Measurements from ENCODE around the gene ADAP1. TPM values are rescaled to one million over a fixed set of nuclear protein-coding genes. Genes with fewer than 3 reads are reported as not detected.
A peak's percentile ranks its signal among the peaks of the same experiment; 100 is the strongest.

ADAP1 gene
- total RNA-seq, 1 donor from 2014 or later: 2.9 TPM

DNA sequence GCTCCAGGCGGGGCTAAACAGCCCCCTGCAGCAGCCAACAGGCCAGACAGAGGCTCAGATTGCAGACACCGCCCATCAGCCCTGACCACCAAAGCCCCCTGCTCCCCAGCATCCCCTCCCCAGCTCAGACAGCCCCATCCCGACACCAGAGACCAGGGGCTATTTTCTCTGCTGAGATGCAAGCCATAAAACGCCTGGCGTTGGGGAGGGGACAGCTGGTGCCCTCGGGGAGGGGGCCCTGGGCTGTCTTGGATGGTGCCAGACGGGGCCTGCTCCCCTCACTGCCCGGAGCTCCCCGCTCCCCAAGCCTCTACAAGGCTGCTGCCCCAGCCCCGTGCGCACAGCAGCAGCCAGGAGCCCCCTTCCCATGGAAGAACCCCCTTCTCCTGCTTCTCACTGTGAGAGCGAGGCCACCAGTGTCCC lies 46.3 kb downstream of the ADAP1 start:
- no peak for DNase-seq

DNA sequence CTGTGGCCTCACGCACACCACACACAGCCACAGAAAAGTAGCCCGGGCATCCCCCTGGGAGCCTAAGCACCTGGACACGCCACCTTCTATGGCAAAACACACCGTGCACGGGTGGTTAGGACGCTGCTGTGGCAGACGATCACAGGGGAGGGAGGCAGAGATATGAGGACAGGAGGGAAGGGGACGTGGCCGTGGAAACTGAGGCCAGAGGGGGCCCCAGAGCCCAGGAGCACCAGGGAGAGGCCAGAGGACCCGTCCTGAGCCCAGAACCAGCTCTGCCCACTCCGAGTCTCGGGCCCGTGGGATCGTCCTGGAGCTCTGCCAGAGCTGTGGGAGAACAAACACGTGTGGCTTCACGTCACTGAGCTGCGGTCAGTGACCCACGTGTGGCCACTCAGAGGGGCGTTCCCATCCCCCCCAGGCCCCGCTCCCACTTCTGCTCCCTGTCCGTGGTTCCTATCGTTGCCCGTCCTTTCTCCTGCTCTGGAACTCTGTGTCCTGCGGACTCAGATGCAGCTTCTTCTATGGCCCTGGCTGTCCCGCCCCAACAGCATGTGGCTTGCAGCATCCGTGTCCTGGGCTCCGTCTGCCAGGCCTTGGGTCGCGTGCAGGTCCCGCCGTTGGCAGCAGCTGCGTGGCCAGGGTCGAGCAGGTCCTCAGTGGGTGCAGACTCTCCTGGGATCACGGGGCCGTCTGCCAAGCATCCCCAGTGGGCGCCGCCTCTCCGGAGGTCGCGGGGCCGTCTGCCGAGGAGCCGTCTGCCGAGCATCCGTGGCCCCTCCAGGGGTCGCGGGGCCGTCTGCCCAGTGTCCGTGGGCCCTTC lies 47.1 kb downstream of the ADAP1 start:
- no peak for DNase-seq

DNA sequence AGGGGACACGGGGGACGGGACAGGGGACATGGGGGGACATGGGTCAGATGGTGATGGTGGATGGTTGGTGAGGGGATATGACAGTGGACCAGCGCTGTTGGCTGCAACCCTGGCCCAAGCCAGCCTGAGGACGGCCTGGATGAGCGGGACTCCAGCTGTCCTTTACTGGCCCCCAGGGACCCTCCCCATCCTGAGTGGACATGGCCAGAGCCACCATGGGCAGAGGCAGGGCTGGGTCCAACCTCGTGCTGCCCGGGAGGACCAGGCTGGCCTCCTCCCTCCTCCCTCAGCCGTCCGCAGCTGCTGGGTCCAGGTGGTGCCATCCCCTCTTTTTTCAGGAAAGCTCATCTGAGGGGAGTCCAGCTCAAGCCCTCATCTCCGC lies 47.7 kb downstream of the ADAP1 start:
- no peak for DNase-seq

DNA sequence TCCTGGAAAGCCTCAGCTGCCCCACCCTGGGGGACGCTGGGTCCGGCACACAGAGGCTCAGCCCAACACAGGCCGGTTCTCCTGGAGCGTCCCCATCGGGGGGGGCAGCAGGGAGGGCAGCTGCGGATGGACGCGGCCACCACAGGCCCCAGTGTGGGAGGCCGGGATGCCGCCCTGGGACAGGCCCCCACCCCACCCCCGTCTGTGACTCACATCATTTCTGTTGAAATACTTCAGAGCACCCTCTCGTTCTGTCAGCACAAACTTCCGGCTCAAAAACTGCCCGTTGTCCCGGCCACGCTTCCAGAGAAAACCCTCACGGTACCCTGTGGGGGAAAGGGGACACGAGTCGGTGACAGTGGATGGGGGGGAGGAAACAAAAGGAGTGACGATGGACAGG lies 49.6 kb downstream of the ADAP1 start:
- DNase-seq: no peak

DNA sequence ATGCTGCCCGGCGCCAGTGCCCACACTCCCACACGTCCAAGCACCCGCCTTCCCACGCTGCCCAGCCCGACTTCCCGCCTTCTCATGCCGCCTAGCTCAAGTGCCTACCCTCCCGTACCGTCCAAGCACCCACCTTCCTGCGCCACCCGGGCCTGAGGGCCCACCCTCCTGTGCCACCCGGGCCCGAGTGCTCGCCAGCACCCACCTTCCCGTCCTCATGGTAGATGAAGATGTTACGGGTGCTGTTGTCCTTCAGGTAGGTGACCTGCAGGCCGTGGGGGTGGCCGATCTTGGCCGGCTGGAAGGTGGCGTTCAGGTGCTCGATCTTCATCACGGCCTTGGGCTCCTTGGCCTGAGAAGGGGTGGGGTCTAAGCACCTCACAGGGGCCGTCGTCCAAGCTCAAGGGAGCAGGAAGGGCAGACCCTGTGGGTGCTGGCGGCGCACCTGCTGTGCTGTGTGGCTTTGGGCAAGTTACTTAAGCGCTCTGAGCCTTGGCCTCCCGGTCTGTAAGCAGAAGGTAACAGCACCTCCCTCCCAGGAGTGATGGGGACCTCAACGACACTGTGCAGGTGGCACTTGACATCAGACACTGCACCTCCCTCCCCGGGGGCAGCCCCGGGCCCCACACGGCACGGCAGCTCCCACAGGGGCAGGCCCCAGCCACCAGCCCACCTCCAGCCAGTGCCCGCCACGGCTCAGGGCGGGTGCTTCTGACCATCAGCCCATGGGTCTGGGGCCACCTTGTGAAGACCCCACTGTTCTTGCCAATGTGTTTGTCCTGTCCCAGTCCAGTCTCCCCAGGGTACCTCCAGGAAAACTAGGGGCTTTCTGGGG lies 50.3 kb downstream of the ADAP1 start:
- no peak for DNase-seq

DNA sequence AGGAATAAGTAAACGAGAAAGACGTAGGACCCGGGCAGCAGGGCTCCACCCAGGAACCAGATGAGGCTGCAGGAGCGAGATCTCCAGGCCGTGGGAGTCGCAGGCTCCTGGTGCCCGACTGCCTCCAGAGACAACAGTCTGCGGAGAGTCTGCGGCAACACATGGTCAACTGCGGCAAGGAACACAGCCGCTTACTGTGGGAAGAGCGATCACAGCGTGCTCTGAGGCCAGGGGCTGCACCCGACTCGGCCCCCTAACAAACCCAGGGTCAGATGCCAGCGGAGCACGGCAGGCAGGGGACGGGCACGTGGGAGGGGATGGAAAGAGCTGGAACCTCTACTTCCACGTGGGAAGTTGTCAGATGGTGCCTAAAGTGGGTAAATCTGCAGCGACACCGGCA lies 51.5 kb downstream of the ADAP1 start:
- no peak for DNase-seq

DNA sequence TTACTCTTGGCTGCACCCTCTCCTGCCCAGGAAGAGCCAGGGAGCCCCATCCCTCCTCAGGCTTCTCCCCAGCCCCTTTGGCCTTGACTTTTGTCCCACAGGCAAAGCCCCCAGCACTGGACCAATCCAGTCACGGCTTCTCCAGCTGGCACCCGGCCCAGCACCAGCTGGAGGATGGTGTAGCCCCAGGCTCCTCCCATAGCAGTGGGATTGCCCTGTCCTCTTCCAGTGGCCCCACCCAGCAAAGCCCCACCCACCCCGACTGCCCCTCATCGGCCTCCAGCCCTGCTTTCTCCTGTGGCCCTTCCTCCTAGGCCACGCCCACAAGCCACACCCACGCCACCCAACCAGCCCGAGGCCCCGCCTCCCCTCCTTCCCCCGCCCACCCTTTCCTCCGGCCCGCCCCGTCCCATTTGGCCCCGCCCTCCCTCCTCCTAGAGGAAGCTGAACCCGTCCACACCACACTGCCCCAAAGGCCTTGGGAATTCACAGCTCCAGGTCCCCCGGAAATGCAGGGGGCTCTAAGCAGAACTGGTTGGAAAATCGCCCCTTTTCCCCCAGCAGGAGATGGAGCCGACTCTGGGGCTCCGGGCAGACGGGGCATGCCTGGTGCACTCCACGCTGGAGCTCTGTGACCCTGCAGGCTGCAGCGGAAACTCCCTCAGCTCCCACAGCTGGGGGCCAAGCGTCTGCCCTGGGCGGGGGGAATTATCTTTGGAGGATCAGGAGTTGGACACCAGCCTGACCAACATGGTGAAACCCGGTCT lies 52.9 kb downstream of the ADAP1 start:
- DNase-seq: peak; percentile 71

DNA sequence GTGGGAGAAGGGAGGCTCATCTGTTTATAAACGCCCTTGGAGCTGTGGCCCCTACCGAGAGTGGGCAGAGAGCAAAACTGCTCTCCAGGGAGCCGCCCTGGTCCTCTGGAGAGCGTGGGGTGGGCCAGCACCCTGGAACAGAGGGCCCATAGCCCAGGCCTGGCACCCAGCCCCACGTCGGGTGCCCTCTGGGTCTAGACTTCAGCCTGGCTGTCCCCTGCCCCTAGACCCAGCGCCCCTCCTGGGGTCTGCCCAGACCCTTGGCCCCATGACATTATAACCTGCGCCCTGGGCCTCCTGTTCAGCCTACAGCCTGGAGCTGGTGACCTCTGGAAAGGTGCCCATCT lies 53.5 kb downstream of the ADAP1 start:
- no peak for DNase-seq

DNA sequence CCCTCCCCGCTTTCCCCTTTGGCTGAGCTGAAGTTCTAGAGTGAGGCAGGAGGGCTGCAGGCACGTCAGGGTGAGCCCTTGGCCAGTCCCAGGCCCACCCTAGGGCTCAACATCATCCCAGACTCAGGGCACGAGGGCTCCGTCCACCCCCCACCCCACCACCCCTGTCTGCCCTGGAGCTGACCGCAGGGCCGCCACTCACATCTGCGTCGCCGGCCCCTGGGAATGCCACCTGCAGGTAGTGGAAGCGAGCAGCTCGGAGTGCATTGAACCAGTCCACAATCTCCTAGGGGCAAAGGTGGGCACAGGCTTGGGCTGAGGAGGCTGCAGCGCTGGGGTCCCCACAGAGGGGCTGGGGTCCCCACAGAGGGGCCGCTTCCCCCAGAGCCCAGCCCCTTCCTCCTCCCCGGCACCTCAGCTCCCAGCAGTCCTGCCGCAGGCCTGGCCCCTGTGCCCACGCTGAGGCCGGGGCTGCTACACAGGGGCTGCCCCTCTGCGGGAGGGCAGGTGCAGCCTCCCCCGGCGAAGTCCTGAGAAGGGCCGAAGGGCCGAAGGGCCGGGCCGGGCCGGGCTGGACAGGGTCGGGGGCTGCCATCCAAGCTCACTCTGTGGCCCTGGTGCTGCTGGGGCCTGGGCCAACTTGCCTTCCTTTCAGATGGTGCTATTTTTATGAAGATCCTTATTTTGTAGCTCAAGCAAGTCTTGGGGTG lies 54.0 kb downstream of the ADAP1 start:
- no peak for DNase-seq

DNA sequence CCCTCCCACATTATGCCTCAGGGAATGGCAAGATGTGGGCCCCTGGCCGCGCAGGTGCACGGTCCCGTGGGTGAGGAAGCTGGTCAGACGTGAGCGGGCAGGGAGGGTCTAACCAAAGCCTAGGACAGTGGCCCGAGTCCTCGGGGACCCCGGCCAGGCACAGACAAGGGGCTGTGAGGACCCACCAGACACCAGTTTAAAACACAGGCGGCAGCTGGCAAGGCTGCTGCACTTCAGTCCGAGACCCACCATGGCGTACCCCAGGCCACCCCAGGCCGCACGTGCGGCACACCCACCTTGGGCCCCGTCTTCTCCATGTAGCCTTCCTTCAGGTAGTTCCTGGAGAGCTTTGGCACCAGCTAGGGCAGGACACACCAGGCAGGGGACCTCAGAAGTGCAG lies 54.7 kb downstream of the ADAP1 start:
- DNase-seq: no peak

DNA sequence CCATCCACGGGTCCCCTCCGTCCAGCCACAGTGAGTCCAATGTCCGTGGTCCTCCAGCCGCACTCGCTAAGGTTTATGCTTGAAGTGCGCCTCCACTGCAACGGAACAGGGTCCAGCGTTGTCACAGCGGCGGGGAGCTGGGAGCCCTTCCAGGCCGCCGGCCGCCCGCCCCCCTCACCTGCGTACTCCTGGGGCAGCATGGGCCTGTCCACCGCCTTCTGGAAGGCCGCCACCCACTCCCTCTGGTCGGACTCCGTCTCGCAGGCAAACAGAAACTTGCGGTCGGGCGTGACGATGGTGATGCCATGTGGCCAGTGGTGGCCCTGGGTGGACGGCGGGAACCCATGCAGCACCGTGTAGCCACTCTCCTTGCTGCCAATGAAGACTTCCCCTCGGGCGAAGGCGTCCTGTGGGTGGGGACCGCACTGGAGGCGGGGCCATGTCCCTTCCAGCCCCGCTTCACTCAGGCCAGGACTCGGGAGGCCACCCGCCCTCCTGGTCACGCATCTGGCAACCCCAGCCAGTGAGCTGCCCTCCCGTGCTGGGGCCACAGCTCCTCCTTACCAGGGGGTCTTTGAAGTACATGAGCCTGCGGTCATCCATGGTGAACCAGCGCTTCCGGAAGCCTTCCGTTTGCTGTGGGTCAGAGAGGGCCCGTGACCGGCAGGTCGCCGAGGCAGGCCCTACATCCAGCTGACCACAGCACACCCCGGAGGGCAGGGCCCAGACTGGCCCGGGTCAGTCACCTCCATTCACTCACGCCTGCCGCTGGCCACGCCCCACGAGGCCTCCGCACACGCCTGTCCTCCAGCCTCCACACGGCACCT lies 55.4 kb downstream of the ADAP1 start:
- no peak for DNase-seq

DNA sequence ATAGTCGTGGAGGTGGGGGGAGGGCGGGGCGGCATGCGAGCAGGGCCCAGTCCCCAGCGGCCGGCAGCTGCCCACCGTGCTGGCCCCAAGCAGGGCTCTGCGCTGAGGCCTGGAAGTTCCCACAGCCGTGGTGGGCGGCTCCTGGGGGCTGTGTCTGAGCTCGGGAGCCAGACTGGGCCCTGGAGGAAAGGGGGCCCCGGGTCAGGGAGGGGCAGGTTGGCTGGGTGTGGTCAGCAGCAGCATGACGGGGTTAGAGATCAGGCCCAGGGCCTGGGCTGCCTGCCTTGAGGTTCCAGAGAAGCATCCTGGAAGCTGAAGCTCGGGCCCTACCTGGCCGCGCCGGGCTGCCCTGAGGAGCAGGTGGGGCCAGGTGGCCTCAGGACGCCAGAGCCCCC lies 56.0 kb downstream of the ADAP1 start:
- no peak for DNase-seq

DNA sequence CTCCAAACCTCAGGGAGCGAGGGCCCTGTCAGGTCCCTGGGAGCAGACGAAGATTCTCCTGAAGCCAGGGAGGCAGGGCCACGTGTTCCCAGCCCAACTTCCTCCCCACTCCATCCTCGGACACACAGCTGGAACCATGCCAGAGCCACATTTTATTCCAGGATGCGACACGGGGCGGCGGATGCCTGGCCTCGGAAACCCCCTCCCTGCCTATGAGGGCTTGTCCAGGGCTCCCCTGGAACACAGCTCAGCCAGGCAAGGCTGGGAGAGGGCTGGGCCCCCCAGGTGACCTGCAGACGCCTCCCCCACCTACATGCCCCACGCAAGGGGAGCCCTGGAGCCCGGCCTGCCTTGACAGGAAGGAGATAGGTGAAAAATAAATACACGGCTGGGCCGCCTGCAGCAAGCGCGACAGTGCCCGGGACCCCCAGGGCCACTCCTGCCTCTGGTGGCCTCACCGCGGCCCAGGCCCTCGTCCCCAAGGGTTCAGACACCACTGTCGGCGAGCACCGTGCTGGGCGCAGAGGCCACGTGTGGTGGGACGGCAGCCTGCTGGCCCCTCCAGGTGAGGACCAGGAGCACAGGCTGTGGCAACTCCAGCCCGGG lies 56.6 kb downstream of the ADAP1 start:
- peak; percentile 77 for DNase-seq

DNA sequence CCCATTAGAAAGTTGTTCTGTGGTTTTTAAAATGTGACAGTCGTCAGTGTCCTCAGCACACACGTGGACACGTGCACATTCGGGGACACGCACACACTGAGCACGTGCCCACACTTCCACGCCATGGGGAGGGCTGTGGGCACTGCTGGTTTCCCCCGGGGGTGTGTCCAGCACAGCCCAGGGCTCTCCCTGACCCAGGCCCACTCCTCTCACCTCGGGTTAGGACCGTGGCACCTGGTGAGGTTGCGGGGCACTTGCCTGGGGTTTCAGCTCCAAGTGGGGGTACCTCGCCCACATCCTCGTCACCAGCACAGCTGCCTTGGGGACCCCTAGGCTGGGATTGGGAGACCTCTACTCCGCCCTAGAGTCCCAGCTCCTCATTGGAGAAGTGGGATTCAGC lies 57.4 kb downstream of the ADAP1 start:
- no peak for DNase-seq

DNA sequence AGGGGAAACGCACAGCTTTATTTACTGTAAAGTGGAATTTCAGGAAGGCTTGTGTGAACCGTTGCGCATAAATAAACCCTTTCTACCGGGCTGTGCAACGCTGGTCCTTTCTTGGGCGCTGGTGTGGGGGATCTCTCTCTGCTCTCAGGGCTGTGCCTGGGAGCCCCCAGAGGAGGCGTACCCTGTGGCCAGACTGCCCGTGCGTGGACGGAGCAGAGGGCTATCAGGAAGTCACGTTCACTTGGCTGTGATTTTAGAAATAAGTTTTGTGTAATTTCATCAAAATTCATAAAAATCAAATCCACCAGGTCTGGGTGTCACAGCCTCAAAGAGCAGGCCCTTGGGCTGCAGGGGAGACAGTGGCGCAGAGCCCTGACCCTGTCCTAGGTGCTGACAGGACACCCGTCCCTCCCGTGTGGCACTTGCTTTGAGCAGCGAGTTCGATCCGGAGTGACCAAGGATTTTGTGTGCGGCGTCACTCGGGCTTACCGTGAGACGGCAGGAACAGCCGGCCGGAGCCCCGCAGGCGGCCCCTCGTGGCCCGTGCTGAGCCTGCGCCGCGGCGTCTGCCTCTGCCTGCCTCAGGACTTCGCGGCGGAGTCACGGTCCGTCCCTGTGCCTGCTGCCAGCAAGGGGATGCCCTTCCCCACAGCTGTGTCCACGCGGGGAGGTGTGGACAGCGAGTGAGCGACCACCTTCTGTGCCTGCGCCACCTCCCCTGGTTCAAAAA lies 58.0 kb downstream of the ADAP1 start:
- no peak for DNase-seq

DNA sequence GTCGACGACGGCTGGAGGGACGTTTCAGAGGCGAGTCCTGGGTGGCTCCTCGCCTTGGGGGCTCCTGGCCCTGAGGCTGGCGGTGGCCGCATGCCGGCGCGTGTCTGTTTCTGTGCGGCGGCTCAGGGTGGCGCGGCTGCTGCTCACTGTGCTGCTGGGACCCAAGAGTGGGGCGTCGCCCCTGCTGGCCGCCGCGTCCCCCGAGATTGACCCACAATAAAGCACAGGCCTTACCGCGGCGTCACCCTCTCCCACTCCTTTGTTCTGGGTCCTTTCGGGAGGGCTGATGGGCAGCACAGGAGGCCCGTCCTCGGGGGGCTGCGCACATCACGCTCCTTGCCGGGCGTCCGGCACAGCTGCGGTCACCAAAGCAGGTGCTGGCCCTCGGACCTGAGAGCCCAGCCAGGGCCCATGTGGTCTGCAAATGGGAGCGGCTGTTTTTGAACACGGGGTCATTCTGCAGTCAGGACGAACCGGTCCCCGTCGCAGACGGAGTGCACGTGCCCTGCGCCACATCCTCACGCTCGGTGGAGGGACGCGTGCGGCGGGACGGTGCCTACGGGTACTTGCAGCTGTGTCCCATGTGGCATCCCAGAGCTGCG lies 58.9 kb downstream of the ADAP1 start:
- DNase-seq: no peak

DNA sequence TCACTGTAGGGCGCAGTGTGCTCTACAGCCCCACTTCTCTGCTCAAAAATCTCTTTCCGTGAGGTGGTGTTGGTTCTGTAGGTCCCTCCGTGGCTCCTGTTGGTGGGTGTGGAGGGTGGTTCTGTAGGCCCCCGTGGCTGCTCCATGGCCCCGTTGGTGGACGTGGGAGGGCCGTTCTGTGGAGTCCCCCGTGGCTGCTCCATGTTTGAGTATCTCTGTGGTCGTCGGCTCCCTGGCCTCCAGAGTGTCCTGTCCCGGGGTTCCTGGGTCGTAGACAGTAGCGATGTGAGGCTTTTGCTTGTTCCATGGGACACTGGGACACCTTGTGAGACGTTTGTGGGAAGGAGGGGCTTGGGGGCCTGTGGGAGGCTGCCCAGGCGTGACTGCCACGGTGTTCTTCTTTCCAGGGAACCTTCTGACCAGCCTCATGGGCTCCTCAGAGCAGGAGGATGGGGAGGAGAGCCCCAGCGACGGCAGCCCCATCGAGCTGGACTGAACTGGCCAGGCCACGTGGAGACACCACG lies 59.5 kb downstream of the ADAP1 start:
- DNase-seq: no peak

DNA sequence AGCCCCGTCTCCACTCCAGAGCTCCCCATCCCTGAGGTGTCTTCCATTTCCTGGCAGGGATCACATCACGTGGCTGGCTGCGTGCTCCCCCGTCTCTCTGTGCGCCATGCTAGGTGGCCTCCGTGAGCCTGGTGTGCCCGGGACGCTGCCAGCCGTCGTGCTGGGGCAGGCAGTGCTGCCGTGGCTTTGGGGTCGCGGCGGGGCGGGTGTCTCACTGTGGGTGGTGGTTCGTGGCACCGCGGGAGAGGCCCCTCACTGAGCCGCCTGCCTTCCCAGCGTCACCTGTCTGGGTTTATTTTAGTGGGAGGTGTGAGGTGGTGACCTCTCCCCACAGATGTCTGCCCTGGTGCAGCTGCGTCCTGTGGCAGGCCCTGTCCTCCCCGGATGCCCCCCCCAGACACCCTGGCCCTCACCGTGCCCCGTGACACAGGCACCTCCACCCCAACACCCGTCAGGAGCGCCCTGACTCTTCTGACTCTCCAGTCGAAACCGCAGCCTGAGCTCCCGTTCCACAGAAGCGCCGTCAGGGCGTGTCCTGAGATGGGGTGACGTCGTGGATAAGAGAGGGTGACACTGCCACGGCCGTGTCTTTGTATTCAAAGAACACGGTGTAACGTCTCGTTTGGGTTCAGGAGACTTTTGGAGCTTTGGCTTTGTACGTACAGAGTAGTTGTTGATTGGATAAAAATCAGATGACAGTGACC lies 60.2 kb downstream of the ADAP1 start:
- DNase-seq: no peak

DNA sequence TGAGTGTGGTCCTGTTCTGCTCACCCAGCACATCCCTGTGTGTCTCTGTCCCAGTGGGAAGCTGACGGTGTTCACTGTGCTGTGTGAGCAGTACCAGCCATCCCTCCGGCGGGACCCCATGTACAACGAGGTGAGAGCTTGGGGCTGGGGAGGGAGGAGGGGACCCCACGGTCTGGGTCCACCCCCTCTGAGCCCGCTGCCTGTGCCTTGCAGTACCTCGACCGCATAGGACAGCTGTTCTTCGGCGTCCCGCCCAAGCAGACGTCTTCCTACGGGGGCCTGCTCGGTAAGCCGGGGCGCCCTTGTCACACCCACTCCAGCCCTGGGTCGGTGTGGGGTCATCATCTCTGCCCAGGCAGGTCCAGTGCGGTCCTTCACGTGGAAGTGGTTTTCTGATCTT lies 60.8 kb downstream of the ADAP1 start:
- DNase-seq: no peak

All from dermis blood vessel endothelial cell (primary cell).